ENCODE measurements around the gene OVAAL. TPM values are rescaled to one million over a fixed set of nuclear protein-coding genes. Genes with fewer than 3 reads are reported as not detected.

Gene OVAAL
- total and polyA plus RNA-seq, 4 donors = 0.17 TPM; not detected in 3

DNA sequence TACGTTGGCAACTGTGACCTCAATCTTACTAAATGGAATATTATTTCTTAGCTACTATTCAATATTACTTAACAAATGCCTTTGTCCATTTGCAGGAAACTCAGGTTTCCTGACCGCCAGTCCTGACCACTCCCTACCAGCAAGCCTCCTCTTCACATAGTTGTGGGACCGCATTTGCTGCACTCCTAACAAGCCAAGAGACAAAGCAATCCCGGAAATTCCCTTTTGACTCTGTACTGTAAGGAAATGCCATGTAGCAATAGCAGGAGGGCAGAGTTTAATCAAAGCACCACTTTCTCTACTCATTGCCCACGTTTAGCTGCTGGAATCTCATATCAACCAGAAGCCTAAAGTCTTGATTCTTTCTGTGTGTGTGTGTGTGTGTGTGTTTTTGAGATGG lies 28.3 kb upstream of the OVAAL start:
- Histone ChIP-seq H3K27me3 (ENCODE audit: control insufficient read depth in 3 of 3, insufficient read depth in 3 of 3, low read length in 2 of 3) (no peaks in the 10 kb centered on the region), H3K9me3 (ENCODE audit: control insufficient read depth in 4 of 4, insufficient read depth in 3 of 4, low read length in 3 of 4) (no peaks in the 10 kb centered on the region), H3K27ac (ENCODE audit: low read depth in 1 of 2, low read length in 1 of 2) (peak overlapping the region; percentile 17 to 86), H3K36me3 (ENCODE audit: control insufficient read depth in 4 of 4, insufficient read depth in 4 of 4, low read length in 4 of 4) (no peaks in the 10 kb centered on the region), H3K4me1 (ENCODE audit: control insufficient read depth in 5 of 5, insufficient read depth in 5 of 5, low read length in 5 of 5) (peaks cover 0 to 8% (median 3%) of the 10 kb centered on the region in 5 donors), H3K4me3 (no peak overlapping the region), H3K9ac (ENCODE audit: insufficient read depth in 1 of 2, low read length in 2 of 2) (no peak overlapping the region)
- TF ChIP-seq, protein P1, sequence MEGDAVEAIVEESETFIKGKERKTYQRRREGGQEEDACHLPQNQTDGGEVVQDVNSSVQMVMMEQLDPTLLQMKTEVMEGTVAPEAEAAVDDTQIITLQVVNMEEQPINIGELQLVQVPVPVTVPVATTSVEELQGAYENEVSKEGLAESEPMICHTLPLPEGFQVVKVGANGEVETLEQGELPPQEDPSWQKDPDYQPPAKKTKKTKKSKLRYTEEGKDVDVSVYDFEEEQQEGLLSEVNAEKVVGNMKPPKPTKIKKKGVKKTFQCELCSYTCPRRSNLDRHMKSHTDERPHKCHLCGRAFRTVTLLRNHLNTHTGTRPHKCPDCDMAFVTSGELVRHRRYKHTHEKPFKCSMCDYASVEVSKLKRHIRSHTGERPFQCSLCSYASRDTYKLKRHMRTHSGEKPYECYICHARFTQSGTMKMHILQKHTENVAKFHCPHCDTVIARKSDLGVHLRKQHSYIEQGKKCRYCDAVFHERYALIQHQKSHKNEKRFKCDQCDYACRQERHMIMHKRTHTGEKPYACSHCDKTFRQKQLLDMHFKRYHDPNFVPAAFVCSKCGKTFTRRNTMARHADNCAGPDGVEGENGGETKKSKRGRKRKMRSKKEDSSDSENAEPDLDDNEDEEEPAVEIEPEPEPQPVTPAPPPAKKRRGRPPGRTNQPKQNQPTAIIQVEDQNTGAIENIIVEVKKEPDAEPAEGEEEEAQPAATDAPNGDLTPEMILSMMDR (IDR thresholded peaks at IDR 0.05; ENCODE audit: control extremely low read depth, extremely low read depth) = no peak
- 40 to 60% methylated on average over 5 of the region's 5 CpGs for WGBS, 2 donors
- ATAC-seq (ENCODE audit: insufficient read depth, low FRiP score) (peak; percentile 80), DNase-seq (peak in 2 of 3 donors; percentile 38 to 59)

DNA sequence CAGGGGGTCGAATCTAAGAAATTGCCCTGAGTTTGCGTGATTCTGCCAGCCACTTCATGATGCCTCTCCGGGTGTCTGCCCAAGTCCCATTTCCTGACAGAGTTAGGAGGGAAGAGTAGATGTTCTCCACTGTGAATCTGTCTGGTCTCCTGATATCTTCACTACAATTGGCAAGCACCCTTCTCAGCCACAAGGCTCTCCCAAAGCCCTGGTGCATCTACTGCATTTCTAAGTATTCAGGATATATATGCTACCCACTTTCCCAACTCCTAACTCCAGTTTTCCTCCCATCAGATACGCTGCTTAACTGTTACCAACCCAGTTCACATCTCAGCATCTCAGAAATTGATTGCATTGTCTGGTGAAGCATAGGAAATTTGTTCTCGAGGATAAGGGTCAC lies 25.9 kb upstream of the OVAAL start:
- no peaks in the 10 kb centered on the region for H3K27me3 ChIP-seq (ENCODE audit: control insufficient read depth in 3 of 3, insufficient read depth in 3 of 3, low read length in 2 of 3)
- no peaks in the 10 kb centered on the region for H3K9me3 ChIP-seq (ENCODE audit: control insufficient read depth in 4 of 4, insufficient read depth in 3 of 4, low read length in 3 of 4)
- ATAC-seq (ENCODE audit: insufficient read depth, low FRiP score) = no peak
- TF ChIP-seq, protein P1 (IDR thresholded peaks at IDR 0.05; ENCODE audit: control extremely low read depth, extremely low read depth) = no peak
- no peak overlapping the region for H3K9ac ChIP-seq (ENCODE audit: insufficient read depth in 1 of 2, low read length in 2 of 2)
- WGBS, 2 donors = 83 to 91% methylated on average over 5 of the region's 5 CpGs
- no peaks in the 10 kb centered on the region for H3K36me3 ChIP-seq (ENCODE audit: control insufficient read depth in 4 of 4, insufficient read depth in 4 of 4, low read length in 4 of 4)
- H3K4me3 ChIP-seq = no peak overlapping the region
- H3K4me1 ChIP-seq (ENCODE audit: control insufficient read depth in 5 of 5, insufficient read depth in 5 of 5, low read length in 5 of 5) = peaks cover 0 to 4% (median 0%) of the 10 kb centered on the region in 5 donors
- H3K27ac ChIP-seq (ENCODE audit: low read depth in 1 of 2, low read length in 1 of 2) = peak overlapping the region in 1 of 2 donors; percentile 54
- DNase-seq = no peak

DNA sequence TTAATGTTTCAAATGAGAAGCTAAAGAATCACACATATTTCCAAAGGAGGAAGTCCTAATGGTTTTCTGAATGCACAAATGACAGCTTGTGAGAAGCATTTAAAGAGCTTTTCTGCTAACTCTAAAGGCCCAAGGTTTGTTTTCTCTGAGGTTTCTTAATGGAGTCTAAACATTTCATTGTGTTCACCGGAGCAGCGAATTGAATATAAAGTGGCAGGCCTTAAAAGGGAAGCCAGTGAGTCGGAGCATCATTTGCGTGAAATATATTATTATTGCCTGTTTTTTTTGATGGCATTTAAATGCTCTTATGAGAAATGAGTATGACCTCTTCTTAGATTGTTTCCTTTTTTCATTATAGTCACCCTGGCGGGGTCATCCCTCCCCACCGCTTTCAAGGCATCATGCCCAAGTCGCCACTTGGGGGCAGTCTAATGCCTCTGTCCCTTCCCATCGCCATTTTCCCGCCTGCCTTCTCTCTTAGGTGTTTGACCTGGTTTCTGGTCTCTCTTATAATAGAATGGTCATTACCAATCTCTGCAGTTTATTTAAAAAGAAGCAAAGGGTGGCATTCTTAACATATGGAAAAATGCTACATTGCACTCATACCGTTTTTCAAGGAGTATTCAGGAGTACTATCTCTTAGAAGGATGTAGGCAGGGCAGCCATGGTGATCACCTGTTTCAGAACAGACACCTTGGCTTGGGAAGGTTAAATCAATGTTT lies 25.3 kb upstream of the OVAAL start:
- Histone ChIP-seq H3K27ac (ENCODE audit: low read depth in 1 of 2, low read length in 1 of 2) (no peak overlapping the region), H3K9me3 (ENCODE audit: control insufficient read depth in 4 of 4, insufficient read depth in 3 of 4, low read length in 3 of 4) (no peaks in the 10 kb centered on the region), H3K9ac (ENCODE audit: insufficient read depth in 1 of 2, low read length in 2 of 2) (no peak overlapping the region), H3K36me3 (ENCODE audit: control insufficient read depth in 4 of 4, insufficient read depth in 4 of 4, low read length in 4 of 4) (no peaks in the 10 kb centered on the region), H3K4me3 (no peak overlapping the region), H3K27me3 (ENCODE audit: control insufficient read depth in 3 of 3, insufficient read depth in 3 of 3, low read length in 2 of 3) (no peaks in the 10 kb centered on the region), H3K4me1 (ENCODE audit: control insufficient read depth in 5 of 5, insufficient read depth in 5 of 5, low read length in 5 of 5) (peaks cover 0 to 4% (median 0%) of the 10 kb centered on the region in 5 donors)
- DNase-seq = peak; percentile 50 to 70 (median 54)
- ATAC-seq (ENCODE audit: insufficient read depth, low FRiP score) = peak; percentile 57
- 47 to 52% methylated on average over 10 of the region's 10 CpGs for WGBS, 2 donors
- TF ChIP-seq, protein P1 (IDR thresholded peaks at IDR 0.05; ENCODE audit: control extremely low read depth, extremely low read depth) = peak; percentile 72
